MG63 (cell line): ENCODE measurements around the gene TNFRSF1B. TPM values are rescaled to one million over a fixed set of nuclear protein-coding genes. Genes with fewer than 3 reads are reported as not detected.

Experiments used
- DNase-seq: peaks from one replicate; pipeline ENCODE4 v3.0.0-alpha.2; 2020
- H3K27me3 ChIP-seq: fragments of 250-450 bp; sonication (Bioruptor Pico); 2 replicates; pipeline ENCODE4 v1.5.1; 2020; ENCODE audit warnings: mild to moderate bottlenecking, moderate library complexity
- H3K36me3 ChIP-seq: fragments of 250-450 bp; sonication (Bioruptor Pico); 2 replicates; pipeline ENCODE4 v1.5.1; 2020; ENCODE audit warnings: mild to moderate bottlenecking, moderate library complexity
- H3K4me3 ChIP-seq: fragments of 250-450 bp; sonication (Bioruptor Pico); 2 replicates; pipeline ENCODE4 v1.5.1; 2020; ENCODE audit warnings: mild to moderate bottlenecking, moderate library complexity
- H3K9me3 ChIP-seq: fragments of 250-450 bp; sonication (Bioruptor Pico); 2 replicates; pipeline ENCODE4 v1.5.1; 2020; ENCODE audit warnings: mild to moderate bottlenecking, moderate library complexity
- total RNA-seq: library from RNA; depleted of rRNA; stranded (reverse); fragments of >200 nt; shearing (Covaris generic); gene quantifications from 2 replicates; pipeline ENCODE4 v1.2.3, GENCODE V29; 2014; ENCODE audit warnings: low replicate concordance

The TNFRSF1B gene
- total RNA-seq, 1 experiment from 2014 or later = 3.9 TPM

DNA sequence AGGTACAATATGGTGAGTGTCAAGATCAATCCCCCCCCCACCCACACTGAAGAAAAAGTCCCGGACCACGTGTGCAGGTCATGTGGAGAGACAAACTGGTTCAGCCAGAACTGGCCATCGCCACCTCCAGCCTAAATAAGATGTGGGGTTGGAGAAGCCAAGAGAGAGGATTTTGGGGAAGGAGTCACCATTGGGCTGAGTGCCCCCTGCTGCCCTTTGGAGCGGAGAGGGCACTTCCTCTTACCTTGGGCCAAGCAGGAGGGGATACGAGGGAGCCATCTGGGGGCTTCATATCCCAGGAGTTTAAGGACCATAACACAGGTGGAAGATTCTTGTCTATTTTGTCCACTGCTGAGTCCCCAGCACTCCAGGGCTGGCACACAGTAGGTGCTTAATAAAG is 2.6 kb upstream of the TNFRSF1B start:
- Histone ChIP-seq H3K27me3 (no peaks in the 10 kb centered on the region), H3K9me3 (no peaks in the 10 kb centered on the region), H3K4me3 (no peak overlapping the region), H3K36me3 (no peaks in the 10 kb centered on the region)
- no peak for DNase-seq

DNA sequence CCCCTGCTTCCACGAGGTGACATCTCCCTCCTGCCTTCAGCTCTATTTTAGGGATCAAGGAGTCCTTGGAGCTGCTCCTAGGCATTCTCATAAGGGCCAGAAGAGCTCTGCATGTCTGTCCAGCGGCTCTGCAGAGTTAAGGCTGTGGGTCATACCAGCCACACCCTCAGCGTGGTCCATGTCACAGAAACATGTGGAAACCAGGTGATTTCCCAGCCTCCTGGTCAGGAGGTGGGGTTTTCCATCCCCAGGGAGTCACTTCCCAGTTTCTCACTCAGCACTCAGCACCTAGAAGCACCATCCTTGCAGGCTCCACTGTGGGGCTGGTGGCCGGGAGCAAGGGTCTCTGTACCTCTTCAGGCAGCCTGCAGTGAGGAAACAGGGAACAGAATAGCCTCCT is 1.4 kb upstream of the TNFRSF1B start:
- DNase-seq = no peak

DNA sequence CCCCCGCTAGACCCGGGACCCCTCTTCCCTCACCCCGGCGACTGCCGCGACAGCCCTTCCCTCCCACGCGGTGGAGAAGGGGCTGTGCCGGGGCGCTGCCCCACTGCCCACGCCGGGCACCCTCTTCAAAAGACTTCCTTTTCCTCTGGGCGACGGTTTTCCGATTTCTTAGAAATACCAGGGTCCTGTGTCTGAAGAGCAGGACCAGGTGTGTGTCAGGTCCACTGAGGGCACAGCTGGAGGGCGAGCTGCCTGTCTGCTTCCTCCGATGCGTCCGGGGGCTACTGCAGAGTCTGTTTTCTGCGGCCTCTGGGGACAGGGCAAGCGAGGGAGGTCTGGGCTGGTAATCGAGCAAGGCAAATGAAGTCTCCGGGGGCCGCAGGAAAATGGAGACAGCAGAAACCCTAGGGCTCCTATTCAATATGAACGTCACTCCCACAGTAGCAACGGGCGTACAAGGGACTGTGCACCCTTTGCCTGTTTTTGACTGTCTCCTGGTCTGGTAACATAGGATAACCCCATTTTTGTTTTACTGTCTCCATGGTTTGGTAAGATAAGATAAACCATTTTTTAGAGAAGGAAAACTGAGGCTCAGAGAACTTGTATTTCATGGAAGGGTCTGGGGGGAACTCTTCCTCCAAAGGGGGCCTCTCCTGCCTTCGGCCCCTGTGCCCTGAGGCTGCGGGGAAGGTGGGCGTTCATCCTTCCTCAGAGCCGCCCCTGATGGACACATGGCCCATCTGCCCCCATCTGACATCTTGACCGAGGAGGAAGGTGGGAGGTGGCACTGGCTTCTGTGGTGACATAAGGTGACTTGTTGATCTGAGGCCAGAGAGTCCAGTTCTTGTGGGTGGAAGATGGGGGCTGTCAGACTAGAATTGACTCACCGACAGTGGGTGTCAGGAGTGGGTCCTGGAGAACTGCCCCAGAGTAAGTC is 970 bp downstream of the TNFRSF1B start:
- DNase-seq = no peak
- Histone ChIP-seq H3K36me3 (no peaks in the 10 kb centered on the region), H3K9me3 (no peaks in the 10 kb centered on the region)

More for the DNA sequence above, 1.4 kb upstream of the TNFRSF1B start:
- H3K4me3 ChIP-seq = no peak overlapping the region
- H3K36me3 ChIP-seq = no peaks in the 10 kb centered on the region
- H3K9me3 ChIP-seq = no peaks in the 10 kb centered on the region
- no peaks in the 10 kb centered on the region for H3K27me3 ChIP-seq

DNA sequence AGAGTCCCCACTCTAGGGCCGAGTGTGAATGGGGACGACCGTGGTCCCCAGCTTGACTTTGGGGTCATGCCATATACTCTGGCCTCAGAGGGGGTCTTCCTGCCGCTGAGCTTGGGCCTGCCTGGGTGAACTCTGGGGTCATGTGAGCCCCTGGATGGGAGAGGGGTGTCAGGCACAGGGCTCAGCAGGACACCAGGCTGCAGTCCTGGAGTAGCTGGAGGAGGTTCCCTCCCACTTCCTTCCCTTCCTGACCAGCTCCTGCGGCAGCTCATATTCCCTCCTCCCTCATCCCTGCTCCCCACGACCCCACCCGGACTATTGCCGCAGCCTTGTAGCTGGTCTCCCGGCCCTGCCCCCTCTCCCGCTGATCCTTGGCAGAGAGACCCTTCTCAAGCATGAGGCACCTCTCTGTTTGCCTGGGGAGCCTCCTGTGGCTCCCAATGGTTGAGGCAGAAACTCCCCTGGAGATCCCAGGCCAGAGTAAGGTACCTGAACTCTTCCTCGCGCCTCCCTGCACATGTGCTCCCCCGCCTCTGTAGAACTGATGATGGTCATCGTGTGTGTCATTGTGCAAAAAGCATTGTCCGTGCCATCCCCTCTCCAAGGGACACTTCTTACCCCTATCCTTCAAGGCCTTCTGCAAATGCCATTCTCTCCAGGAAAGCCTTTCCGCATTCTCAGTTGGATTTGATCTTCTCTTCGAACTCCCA is 1.8 kb downstream of the TNFRSF1B start:
- no peak overlapping the region for H3K4me3 ChIP-seq
- no peaks in the 10 kb centered on the region for H3K9me3 ChIP-seq
- H3K36me3 ChIP-seq = no peaks in the 10 kb centered on the region
- no peaks in the 10 kb centered on the region for H3K27me3 ChIP-seq
- DNase-seq = no peak

More for the DNA sequence above, 970 bp downstream of the TNFRSF1B start:
- Histone ChIP-seq H3K4me3 (peak overlapping the region; percentile 44), H3K27me3 (no peaks in the 10 kb centered on the region)

DNA sequence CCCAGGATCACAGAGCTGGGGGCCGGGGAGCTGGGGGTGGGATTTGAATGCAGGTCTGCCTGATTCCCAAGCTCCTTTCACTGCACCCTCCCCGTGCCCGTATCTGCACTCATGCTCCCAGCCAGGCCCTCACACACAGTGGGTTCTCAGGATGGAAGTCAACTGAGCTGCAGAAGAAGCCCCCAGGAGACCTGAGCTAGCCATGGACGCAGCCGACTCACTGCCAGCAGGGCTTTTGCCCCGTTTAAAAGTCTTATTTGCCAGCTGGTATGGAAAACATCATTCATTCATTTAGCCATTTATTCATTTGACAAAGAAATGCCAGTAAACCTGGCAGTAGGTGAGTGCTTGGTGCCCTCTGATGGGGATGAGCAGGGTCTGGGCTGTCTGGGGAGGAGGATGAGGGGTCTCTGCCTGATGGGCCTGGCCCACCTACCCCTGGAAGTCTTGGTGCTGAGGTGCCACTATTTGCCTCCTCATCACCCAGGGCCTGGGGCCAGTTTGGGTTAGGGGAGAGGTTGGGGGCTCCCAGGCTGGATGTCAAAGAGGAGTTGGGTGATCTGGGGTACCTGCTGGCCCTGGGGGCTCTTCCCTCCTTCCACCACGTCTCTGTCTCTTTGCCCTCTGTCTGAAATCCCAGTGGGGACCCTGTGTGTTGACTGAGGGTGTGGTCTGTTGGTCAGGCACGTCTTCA is 2.8 kb downstream of the TNFRSF1B start:
- Histone ChIP-seq H3K36me3 (no peaks in the 10 kb centered on the region), H3K27me3 (no peaks in the 10 kb centered on the region), H3K4me3 (no peak overlapping the region), H3K9me3 (no peaks in the 10 kb centered on the region)
- DNase-seq = no peak

DNA sequence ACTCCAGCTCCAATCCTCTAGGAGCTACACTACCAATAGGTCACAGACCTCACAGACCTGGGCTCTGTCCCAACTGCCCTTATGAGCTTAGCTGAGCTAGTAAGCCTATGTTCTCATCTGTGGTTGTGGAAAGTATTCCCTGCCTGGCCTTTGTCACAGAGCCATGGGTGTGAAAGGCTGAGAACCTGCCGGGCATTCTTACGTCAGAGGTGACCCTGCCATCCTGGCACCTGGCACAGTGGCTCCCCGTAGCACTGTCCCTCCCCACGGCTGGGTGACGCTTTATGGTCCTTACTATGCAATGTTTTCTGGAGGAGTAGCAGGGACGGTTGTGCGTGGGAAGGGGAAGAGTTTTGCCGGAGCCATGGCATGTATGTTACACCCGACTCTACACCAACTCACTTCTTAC is 3.5 kb downstream of the TNFRSF1B start:
- no peaks in the 10 kb centered on the region for H3K36me3 ChIP-seq
- H3K9me3 ChIP-seq = no peaks in the 10 kb centered on the region
- peak; percentile 59 for DNase-seq
- H3K4me3 ChIP-seq = no peak overlapping the region
- H3K27me3 ChIP-seq = no peaks in the 10 kb centered on the region

DNA sequence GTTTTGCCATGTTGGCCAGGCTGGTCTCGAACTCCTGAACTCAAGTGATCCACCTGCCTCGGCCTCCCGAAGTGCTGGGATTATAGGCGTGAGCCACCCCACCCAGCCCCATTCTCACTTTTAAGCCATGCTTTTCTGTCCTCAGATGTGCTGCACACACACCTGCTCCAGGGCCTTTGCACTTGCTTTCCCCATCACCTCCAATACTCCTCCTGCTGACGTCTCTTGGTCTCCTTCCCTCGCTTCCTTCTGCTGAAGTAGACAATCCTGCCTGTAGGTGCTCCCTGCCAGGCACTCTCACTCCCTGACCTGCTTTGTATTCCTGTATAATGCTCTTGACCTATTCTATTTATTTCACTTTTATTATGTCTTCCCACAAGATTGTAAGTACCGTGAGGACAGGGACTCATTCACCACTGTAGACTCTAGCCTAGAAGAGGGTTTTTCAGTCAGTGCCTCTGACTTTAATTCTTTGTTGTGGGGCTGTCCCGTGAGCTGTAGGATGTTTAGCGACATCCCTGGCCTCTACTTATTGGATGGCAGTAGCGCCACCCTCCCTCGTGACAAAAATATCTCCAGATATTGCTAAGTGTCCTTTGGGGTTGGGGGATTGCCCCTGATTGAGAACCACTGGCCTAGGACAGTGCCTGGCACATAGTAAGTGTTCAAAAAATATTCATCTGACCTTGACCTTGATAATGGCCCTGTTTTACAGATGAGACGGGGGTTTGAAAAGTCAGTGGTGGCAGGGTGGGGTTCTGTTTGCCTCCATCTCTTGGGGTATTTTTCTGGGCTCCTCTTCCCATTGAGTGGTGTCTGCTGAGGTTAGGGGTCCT is 4.6 kb downstream of the TNFRSF1B start:
- Histone ChIP-seq H3K9me3 (no peaks in the 10 kb centered on the region), H3K4me3 (no peak overlapping the region), H3K36me3 (no peaks in the 10 kb centered on the region), H3K27me3 (no peaks in the 10 kb centered on the region)
- DNase-seq = no peak

DNA sequence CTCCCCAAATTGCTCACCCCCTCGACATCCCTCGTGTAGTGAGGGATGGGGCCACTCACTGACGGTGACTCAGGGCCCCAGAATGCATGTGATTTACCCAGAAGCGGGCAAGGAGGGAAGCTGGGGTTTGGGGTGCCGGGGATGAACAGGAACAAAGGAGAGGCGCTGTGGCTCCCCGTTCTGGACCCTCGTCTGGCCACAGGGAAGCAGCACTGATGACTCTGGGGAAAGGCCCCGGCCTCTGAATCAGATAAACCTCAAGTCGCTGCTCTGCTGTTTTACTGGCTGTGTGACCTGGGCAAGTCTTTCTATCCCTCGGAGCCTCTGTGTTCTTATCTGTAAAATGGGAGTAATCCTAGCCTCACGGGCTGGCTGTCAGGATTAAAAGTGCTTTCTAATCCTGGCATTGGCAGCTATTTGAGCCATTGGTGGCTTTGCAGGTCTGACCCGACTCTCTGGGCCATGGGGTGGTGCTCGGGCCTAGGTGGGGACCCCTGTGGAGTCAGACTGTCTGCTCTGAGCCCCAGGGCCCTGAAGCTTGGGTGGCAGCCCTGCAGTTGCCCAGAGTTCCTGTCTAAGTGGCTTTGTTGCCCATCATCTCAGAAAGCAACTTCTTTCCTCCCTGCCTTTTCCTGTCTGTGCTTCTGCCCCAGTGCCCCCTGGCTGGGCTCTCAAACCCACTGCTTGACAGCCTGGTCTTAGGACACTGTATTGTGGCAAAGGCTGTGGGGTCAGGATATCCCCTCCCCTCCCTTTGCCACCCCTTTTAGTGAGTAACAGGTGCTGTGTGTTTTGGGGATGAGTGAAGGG is 5.5 kb downstream of the TNFRSF1B start:
- Histone ChIP-seq H3K9me3 (no peaks in the 10 kb centered on the region), H3K27me3 (no peaks in the 10 kb centered on the region), H3K4me3 (no peak overlapping the region), H3K36me3 (no peaks in the 10 kb centered on the region)
- no peak for DNase-seq

DNA sequence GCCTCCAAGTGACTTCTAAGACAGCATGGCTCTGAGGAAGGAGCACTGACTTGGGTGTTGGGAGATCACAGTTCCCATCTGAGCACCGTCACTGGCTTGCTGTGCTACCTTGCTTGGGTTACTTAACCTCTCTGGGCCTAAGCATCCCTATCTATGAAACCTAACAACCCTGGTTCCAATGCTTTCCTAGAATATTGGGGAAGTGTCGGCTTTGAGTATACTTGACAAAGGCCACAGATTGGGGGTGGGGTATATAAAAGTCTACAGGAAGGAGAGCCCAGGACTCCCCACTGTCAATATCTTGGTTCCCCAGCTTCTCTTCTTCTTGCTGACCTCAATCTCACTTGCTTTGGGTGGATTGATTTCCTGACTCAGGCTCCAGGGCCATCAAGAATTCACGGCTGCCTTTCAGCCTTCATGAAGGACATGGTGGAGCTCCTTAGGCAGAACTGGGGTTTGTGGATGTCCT is 6.3 kb downstream of the TNFRSF1B start:
- Histone ChIP-seq H3K36me3 (no peaks in the 10 kb centered on the region), H3K9me3 (no peaks in the 10 kb centered on the region), H3K27me3 (no peaks in the 10 kb centered on the region), H3K4me3 (no peak overlapping the region)
- DNase-seq = no peak

DNA sequence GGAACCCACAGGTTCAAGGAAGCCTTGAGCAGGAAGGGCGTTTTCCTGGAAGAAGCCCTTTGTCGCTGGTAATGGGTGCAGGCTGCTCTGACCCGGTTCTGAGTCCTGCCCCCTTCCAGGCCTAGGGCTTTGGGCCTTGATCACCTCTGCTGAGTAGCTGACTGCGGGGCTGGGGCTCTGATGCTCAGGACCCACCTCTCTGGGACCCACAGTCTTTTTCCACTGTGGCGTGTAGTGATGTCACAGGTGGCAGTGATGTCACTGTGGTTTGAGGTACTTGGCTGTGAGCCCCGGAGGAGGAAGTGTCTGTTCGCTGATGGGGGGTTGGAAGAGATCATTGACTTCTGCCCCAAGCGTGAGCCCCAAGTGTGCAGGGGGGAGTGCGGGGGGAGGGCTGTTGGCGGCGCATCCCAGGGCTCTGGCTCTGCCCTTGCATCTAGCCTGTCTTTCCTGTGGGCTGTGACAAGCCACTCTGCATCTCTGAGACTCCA is 6.9 kb downstream of the TNFRSF1B start:
- H3K9me3 ChIP-seq = no peaks in the 10 kb centered on the region
- H3K27me3 ChIP-seq = no peaks in the 10 kb centered on the region
- no peak overlapping the region for H3K4me3 ChIP-seq
- no peaks in the 10 kb centered on the region for H3K36me3 ChIP-seq
- no peak for DNase-seq

DNA sequence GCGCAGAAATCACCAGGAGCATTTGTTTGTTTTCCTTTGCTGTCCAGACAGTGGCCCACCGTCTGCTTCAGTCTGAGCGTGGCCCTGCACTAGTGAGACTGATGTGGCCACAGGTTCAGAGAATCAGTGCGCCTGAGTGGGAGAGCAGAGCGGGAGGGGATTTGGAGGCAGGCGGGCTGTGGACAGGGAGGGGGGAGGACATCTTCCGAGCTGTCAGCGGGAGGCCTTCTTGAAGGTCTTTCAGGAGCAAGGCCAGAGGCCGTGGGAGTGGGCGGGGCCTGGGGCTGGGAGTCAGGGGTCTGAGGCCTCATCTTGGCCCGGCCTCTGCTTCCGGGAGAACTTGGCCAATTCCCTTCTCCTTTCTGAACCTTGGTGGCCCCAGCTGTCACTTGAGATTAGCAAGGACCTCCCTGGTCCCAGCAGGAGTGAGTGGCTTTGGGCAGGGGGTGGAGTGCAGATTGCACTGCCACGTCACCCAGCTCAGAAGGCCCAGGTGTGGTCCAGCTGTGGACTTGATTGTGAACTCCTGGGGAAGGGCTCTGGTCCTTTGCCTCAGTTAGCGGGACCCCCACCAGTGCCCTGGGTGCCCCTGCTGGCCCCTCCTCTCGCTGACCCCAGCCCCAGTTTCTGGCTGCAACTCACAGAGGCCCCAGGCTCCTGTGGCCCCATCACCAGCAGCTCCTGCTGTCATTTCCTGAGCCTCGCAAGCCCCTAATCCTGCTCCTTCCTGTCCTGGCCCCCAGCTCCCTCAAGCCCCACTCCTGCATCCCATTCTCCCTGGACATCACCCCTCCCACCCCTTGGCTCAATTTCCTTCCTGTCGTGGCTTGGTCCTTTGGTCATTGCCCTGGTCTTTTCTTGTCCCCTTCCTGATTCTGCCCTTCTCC is 8.4 kb downstream of the TNFRSF1B start:
- Histone ChIP-seq H3K9me3 (no peaks in the 10 kb centered on the region), H3K27me3 (no peaks in the 10 kb centered on the region)
- DNase-seq = no peak

DNA sequence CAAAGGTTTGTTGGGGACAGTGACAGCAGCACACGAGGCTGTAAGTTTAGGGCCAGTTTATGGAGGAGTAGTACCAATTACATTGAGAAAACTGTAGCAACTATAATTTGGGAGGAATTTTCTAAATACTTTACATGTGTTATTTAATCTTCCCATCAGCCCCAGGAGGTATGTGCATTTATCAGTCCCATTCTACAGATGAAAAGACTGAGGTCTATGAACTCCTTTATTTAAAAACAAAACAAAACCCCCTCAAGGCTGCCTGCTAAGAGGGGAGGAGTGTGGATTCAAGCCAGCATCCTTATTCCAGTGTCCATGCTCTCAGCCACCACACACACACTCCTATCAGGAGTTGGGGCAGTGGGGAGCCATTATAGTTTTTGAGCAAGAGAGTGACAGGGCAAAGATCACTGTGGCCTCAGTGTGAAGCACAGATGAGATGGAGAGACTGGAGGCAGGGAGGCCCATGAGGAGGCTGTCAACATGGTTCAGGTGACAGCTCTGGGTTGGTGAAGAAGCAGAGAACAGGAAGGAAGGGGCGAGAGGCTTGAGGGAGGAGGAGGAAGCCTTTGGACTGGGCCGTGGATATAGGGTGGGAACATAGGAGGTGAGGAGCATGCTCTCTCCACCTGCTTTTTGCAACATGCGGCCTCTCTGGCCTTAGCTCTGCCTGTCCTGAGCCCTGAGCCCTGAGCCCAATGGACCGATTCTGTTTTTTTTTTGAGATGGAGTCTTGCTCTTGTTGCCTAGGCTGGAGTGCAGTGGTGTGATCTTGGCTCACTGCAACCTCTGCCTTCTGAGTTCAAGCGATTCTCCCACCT is 9.7 kb downstream of the TNFRSF1B start:
- H3K36me3 ChIP-seq = no peaks in the 10 kb centered on the region
- no peaks in the 10 kb centered on the region for H3K9me3 ChIP-seq
- no peaks in the 10 kb centered on the region for H3K27me3 ChIP-seq
- H3K4me3 ChIP-seq = no peak overlapping the region
- DNase-seq = no peak

More for the DNA sequence above, 8.4 kb downstream of the TNFRSF1B start:
- H3K4me3 ChIP-seq = no peak overlapping the region
- no peaks in the 10 kb centered on the region for H3K36me3 ChIP-seq

DNA sequence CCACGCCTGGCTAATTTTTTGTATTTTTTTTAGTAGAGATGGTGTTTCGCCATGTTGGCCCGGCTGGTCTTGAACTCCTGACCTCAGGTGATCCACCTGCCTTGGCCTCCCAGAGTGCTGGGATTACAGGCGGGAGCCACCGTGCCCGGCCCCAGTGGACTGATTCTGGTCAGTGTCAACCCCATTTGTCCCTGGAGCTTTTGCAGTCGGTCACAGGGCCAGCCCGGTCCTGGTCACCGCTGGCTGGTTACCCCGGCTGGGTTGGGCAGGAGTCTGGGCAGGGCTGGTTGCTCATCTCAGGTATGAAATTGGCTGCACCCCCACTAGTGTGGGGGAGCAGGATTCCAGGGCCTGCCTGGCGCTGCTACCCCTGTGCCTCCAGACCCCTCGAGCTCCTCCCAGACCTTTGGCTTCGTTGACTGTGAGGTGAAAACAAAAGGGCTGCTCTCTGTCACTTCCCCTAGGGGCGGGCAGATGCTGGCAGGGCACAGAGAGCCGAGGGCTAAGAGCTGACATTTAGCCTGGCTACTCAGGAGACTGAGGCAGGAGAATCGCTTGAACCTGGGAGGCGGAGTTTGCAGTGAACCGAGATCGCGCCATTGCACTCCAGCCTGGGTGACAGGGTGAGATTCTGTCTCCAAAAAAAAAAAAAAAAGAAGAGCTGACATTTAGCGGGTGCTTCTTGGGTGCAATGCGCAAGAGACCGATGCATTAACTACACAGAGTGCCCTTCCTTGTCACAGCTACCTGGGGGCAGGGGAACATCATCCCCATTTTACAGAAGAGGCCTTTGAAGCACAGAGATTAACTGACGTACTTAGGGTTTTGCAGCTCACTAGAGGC is 10.6 kb downstream of the TNFRSF1B start:
- no peaks in the 10 kb centered on the region for H3K9me3 ChIP-seq
- no peaks in the 10 kb centered on the region for H3K36me3 ChIP-seq
- H3K4me3 ChIP-seq = no peak overlapping the region
- DNase-seq = no peak
- H3K27me3 ChIP-seq = no peaks in the 10 kb centered on the region
